GM23338 (cell line): ENCODE results near the gene FDXR. TPM values are rescaled to one million over a fixed set of nuclear protein-coding genes. Genes with fewer than 3 reads are reported as not detected.

Experiments
- ATAC-seq: fragments of 200-7000 bp; cut with Tn5 transposase; 3 replicates; pipeline ENCODE4 v1.9.1; 2020
- DNase-seq: peaks from one replicate; pipeline ENCODE4 v3.0.0-alpha.2; 2015; ENCODE audit warnings: low spot score
- H2AFZ ChIP-seq: fragments of 200-600 bp; sonication (generic); 2 replicates; pipeline ENCODE4 v1.8.0; 2016; ENCODE audit warnings: antibody characterized with exemption, mild to moderate bottlenecking, moderate library complexity
- H3F3A ChIP-seq: fragments of 200-600 bp; sonication (generic); replicated peaks from 2 replicates; pipeline ENCODE4 v1.8.0; 2017; ENCODE audit warnings: antibody characterized with exemption, mixed run types, low read depth
- H3K27ac ChIP-seq: fragments of 200-600 bp; sonication (generic); 2 replicates; pipeline ENCODE4 v1.6.1; 2016; ENCODE audit warnings: low read depth
- H3K27me3 ChIP-seq: fragments of 200-600 bp; sonication (generic); 2 replicates; pipeline ENCODE4 v1.8.0; 2016; ENCODE audit warnings: mild to moderate bottlenecking, mixed run types, moderate library complexity; ENCODE audit not compliant: insufficient read depth
- H3K36me3 ChIP-seq: fragments of 200-600 bp; sonication (generic); 2 replicates; pipeline ENCODE4 v1.8.0; 2016; ENCODE audit warnings: mild to moderate bottlenecking; ENCODE audit not compliant: insufficient read depth
- H3K4me1 ChIP-seq: fragments of 200-600 bp; sonication (generic); 2 replicates; pipeline ENCODE4 v1.8.0; 2016; ENCODE audit warnings: mild to moderate bottlenecking, moderate library complexity; ENCODE audit not compliant: insufficient read depth
- H3K4me2 ChIP-seq: fragments of 200-600 bp; sonication (generic); 2 replicates; pipeline ENCODE4 v1.7.1; 2017; ENCODE audit warnings: mixed run types
- H3K4me3 ChIP-seq: fragments of 200-600 bp; sonication (generic); 2 replicates; pipeline ENCODE4 v1.6.1; 2016; ENCODE audit warnings: mixed run types
- H3K79me2 ChIP-seq: fragments of 200-600 bp; sonication (generic); replicated peaks from 2 replicates; pipeline ENCODE4 v1.8.0; 2017; ENCODE audit warnings: mild to moderate bottlenecking; ENCODE audit not compliant: insufficient read depth
- H3K9me2 ChIP-seq: fragments of 200-600 bp; sonication (generic); 2 replicates; pipeline ENCODE4 v1.8.0; 2017; ENCODE audit not compliant: insufficient read depth
- H4K20me1 ChIP-seq: fragments of 200-600 bp; sonication (generic); replicated peaks from 2 replicates; pipeline ENCODE4 v1.8.0; 2017; ENCODE audit warnings: mild to moderate bottlenecking; ENCODE audit not compliant: insufficient read depth
- H3K27ac Mint-ChIP-seq: 2 replicates; pipeline ENCODE4 v1.8.0; 2020; ENCODE audit warnings: inconsistent platforms, mild to moderate bottlenecking, moderate library complexity, mixed read lengths
- H3K27me3 Mint-ChIP-seq: 3 replicates; pipeline ENCODE4 v1.8.0; 2022; ENCODE audit warnings: low read depth, mild to moderate bottlenecking, moderate library complexity, mixed read lengths, inconsistent platforms; ENCODE audit not compliant: insufficient read depth, poor library complexity
- H3K36me3 Mint-ChIP-seq: 3 replicates; pipeline ENCODE4 v1.8.0; 2021; ENCODE audit warnings: low read depth, mild to moderate bottlenecking, inconsistent platforms, moderate library complexity, mixed read lengths
- H3K4me1 Mint-ChIP-seq: 3 replicates; pipeline ENCODE4 v1.8.0; 2020; ENCODE audit warnings: mild to moderate bottlenecking, inconsistent platforms, mixed read lengths
- H3K4me3 Mint-ChIP-seq: 3 replicates; pipeline ENCODE4 v1.8.0; 2021; ENCODE audit warnings: moderate library complexity, mild to moderate bottlenecking, inconsistent platforms, mixed read lengths
- H3K9me3 Mint-ChIP-seq: 3 replicates; pipeline ENCODE4 v1.8.0; 2020; ENCODE audit warnings: moderate library complexity, mild to moderate bottlenecking, inconsistent platforms, mixed read lengths
- CREB1 ChIP-seq: fragments of 250-450 bp; sonication (Bioruptor Pico); IDR thresholded peaks from 2 replicates; pipeline ENCODE4 v1.5.0; 2020; ENCODE audit warnings: low read depth, mild to moderate bottlenecking, moderate library complexity
- CTCF ChIP-seq, 2 experiments: fragments of 200-600 bp in 1 of 2; sonication (generic) in 1 of 2; conservative IDR thresholded peaks; 2 replicates each; pipeline versions ENCODE4 v1.5.1 to v1.6.1; 2016 to 2017; ENCODE audit warnings: antibody characterized with exemption in 2 of 2, low read depth in 2 of 2, mild to moderate bottlenecking in 2 of 2, moderate library complexity in 1 of 2
- EZH2 ChIP-seq: fragments of 200-600 bp; sonication (generic); IDR thresholded peaks from one replicate; pipeline ENCODE4 v1.8.0; 2017; ENCODE audit warnings: antibody characterized with exemption, mild to moderate bottlenecking, low read depth; ENCODE audit not compliant: unreplicated experiment
- EZH2phosphoT487 ChIP-seq: fragments of 200-600 bp; sonication (generic); IDR thresholded peaks from one replicate; pipeline ENCODE4 v1.8.1; 2018; ENCODE audit warnings: antibody characterized with exemption; ENCODE audit not compliant: unreplicated experiment
- JUNB ChIP-seq: IDR thresholded peaks from one replicate; pipeline ENCODE4 v1.6.1; 2016; ENCODE audit warnings: antibody characterized with exemption; ENCODE audit not compliant: unreplicated experiment
- NANOG ChIP-seq: IDR thresholded peaks from 2 replicates; pipeline ENCODE4 v1.6.1; 2016; ENCODE audit warnings: antibody characterized with exemption, borderline replicate concordance
- POLR2AphosphoS5 ChIP-seq: IDR thresholded peaks from 2 replicates; pipeline ENCODE4 v1.6.1; 2016; ENCODE audit warnings: antibody characterized with exemption, low read depth
- REST ChIP-seq: IDR thresholded peaks from one replicate; pipeline ENCODE4 v1.6.1; 2018; ENCODE audit warnings: antibody characterized with exemption; ENCODE audit not compliant: unreplicated experiment
- STAT1 ChIP-seq: IDR thresholded peaks from one replicate; pipeline ENCODE4 v1.6.1; 2016; ENCODE audit warnings: antibody characterized with exemption; ENCODE audit not compliant: unreplicated experiment
- ZNF114 ChIP-seq: fragments of 250-450 bp; sonication (Bioruptor Pico); IDR thresholded peaks from 2 replicates; pipeline ENCODE4 v1.5.0; 2020; ENCODE audit warnings: mild to moderate bottlenecking, moderate library complexity
- ZNF331 ChIP-seq: fragments of 250-450 bp; sonication (Bioruptor Pico); IDR thresholded peaks from 2 replicates; pipeline ENCODE4 v1.5.0; 2020; ENCODE audit warnings: low read depth, mild to moderate bottlenecking, moderate library complexity
- polyA plus RNA-seq: library from polyadenylated mRNA; unstranded; fragments of >200 nt; fragmentation: Nextera tagmentation; extraction: Ambion mirVana; gene quantifications from 2 replicates; pipeline ENCODE4 v1.2.1, GENCODE V29; 2016
- total RNA-seq: library from RNA; depleted of rRNA; stranded (reverse); fragments of >200 nt; shearing (Covaris generic); gene quantifications from 2 replicates; pipeline ENCODE4 v1.2.3, GENCODE V29; 2014
- TF ChIP-seq, protein P1 (sequence below): fragments of 250-450 bp; sonication (Bioruptor Pico); IDR thresholded peaks from 2 replicates; pipeline ENCODE4 v1.5.0; 2020; ENCODE audit warnings: mild to moderate bottlenecking, moderate library complexity
- TF ChIP-seq, protein P2 (sequence below): IDR thresholded peaks from 2 replicates; pipeline ENCODE4 v1.6.1; 2016; ENCODE audit warnings: antibody characterized with exemption

FDXR gene
- total and polyA plus RNA-seq, 2 experiments from 2014 or later = 21.7 to 33.1 TPM

- Histone ChIP-seq H3K4me3 (no peak overlapping the region), H3K79me2 (no peaks in the 10 kb centered on the region), H4K20me1 (no peaks in the 10 kb centered on the region), H3K4me2 (no peak overlapping the region), H3K27ac (no peak overlapping the region), H3F3A (0 out of 2 replicates have a peak, but pooled peaks cover 5% of the 10 kb centered on the region), H2AFZ (no peak overlapping the region), H3K27me3 (no peaks in the 10 kb centered on the region), H3K36me3 (no peaks in the 10 kb centered on the region), H3K9me2 (no peaks in the 10 kb centered on the region), H3K4me1 (peaks cover 31% of the 10 kb centered on the region)
- ATAC-seq (no peak), DNase-seq (no peak)
- TF ChIP-seq, protein P1, sequence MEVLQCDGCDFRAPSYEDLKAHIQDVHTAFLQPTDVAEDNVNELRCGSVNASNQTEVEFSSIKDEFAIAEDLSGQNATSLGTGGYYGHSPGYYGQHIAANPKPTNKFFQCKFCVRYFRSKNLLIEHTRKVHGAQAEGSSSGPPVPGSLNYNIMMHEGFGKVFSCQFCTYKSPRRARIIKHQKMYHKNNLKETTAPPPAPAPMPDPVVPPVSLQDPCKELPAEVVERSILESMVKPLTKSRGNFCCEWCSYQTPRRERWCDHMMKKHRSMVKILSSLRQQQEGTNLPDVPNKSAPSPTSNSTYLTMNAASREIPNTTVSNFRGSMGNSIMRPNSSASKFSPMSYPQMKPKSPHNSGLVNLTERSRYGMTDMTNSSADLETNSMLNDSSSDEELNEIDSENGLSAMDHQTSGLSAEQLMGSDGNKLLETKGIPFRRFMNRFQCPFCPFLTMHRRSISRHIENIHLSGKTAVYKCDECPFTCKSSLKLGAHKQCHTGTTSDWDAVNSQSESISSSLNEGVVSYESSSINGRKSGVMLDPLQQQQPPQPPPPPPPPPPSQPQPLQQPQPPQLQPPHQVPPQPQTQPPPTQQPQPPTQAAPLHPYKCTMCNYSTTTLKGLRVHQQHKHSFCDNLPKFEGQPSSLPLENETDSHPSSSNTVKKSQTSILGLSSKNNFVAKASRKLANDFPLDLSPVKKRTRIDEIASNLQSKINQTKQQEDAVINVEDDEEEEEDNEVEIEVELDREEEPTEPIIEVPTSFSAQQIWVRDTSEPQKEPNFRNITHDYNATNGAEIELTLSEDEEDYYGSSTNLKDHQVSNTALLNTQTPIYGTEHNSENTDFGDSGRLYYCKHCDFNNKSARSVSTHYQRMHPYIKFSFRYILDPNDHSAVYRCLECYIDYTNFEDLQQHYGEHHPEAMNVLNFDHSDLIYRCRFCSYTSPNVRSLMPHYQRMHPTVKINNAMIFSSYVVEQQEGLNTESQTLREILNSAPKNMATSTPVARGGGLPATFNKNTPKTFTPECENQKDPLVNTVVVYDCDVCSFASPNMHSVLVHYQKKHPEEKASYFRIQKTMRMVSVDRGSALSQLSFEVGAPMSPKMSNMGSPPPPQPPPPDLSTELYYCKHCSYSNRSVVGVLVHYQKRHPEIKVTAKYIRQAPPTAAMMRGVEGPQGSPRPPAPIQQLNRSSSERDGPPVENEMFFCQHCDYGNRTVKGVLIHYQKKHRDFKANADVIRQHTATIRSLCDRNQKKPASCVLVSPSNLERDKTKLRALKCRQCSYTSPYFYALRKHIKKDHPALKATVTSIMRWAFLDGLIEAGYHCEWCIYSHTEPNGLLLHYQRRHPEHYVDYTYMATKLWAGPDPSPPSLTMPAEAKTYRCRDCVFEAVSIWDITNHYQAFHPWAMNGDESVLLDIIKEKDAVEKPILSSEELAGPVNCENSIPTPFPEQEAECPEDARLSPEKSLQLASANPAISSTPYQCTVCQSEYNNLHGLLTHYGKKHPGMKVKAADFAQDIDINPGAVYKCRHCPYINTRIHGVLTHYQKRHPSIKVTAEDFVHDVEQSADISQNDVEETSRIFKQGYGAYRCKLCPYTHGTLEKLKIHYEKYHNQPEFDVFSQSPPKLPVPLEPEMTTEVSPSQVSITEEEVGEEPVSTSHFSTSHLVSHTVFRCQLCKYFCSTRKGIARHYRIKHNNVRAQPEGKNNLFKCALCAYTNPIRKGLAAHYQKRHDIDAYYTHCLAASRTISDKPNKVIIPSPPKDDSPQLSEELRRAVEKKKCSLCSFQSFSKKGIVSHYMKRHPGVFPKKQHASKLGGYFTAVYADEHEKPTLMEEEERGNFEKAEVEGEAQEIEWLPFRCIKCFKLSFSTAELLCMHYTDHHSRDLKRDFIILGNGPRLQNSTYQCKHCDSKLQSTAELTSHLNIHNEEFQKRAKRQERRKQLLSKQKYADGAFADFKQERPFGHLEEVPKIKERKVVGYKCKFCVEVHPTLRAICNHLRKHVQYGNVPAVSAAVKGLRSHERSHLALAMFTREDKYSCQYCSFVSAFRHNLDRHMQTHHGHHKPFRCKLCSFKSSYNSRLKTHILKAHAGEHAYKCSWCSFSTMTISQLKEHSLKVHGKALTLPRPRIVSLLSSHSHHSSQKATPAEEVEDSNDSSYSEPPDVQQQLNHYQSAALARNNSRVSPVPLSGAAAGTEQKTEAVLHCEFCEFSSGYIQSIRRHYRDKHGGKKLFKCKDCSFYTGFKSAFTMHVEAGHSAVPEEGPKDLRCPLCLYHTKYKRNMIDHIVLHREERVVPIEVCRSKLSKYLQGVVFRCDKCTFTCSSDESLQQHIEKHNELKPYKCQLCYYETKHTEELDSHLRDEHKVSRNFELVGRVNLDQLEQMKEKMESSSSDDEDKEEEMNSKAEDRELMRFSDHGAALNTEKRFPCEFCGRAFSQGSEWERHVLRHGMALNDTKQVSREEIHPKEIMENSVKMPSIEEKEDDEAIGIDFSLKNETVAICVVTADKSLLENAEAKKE = no peak
- TF ChIP-seq NANOG (no peak), REST (no peak), POLR2AphosphoS5 (no peak), JUNB (no peak), ZNF114 (CRISPR knock-in tag) (no peak), CTCF (conservative IDR thresholded peaks at IDR 0.05; ENCODE audit: low read depth in 2 of 2) (no peak), CREB1 (CRISPR knock-in tag) (no peak), ZNF331 (CRISPR knock-in tag) (no peak), EZH2 (no peak), STAT1 (no peak), EZH2phosphoT487 (no peak)
- TF ChIP-seq, protein P2, sequence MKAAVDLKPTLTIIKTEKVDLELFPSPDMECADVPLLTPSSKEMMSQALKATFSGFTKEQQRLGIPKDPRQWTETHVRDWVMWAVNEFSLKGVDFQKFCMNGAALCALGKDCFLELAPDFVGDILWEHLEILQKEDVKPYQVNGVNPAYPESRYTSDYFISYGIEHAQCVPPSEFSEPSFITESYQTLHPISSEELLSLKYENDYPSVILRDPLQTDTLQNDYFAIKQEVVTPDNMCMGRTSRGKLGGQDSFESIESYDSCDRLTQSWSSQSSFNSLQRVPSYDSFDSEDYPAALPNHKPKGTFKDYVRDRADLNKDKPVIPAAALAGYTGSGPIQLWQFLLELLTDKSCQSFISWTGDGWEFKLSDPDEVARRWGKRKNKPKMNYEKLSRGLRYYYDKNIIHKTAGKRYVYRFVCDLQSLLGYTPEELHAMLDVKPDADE = no peak
- peaks cover 3% of the 10 kb centered on the region; the same call in 1 of the 3 replicates for H3K36me3 Mint-ChIP-seq
- peaks cover 11% of the 10 kb centered on the region for H3K27me3 Mint-ChIP-seq
- H3K9me3 Mint-ChIP-seq = peaks cover 5% of the 10 kb centered on the region; the same call in 2 of the 3 replicates
- no peak overlapping the region for H3K4me3 Mint-ChIP-seq
- no peak overlapping the region for H3K27ac Mint-ChIP-seq
- peaks cover 40% of the 10 kb centered on the region for H3K4me1 Mint-ChIP-seq
Observed at GRCh38 chr17:74907012-74907411, 34.2 kb upstream of the FDXR start.
